NCI-H1105 treated with DMSO at 0.1 percent for 48 hours (cell line): Measurements from ENCODE around the gene ANKRD6.

Source experiments
- DNase-seq: peaks from one replicate; lab custom pipeline; 2025; lab: John Stamatoyannopoulos, UW

Gene ANKRD6

DNA sequence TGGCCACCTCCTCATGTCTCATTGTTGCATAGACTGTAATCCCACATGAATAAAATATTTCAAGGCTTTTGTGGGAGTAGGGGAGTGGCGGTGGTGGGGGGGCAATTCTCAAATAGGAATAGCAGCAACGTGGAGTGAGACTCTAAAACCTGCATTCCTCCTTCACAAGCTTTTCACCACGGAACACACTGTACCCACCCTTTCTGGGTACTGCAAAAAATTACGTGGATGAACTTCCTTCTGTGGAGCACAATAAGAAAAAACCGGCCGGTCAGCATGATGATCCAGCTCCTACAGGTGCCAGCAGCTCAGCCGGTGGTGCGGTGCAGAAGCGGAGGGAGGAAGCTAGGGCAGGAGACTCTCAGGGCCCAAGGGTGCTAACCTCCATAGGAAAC is 19.9 kb upstream of the ANKRD6 start:
- DNase-seq: no peak

DNA sequence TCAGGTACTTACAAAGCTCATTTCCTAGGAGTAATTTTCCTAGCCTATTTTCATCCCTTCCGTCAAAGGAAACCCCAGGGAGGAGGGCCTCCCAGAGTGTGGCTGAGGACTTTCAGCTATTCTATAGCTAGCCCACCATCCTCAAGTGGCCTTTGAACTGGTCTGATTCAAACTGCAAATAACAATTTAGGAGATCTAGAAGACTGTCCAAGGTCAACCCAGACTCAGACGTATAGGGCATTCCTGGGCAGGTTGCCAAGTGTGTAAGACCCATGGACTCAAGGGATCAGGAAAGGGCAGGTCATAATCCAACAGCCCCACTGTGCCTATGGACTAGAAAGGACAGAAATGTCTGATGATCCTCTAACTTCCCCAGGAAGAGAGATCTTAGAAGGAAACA is 18.7 kb upstream of the ANKRD6 start:
- no peak for DNase-seq

DNA sequence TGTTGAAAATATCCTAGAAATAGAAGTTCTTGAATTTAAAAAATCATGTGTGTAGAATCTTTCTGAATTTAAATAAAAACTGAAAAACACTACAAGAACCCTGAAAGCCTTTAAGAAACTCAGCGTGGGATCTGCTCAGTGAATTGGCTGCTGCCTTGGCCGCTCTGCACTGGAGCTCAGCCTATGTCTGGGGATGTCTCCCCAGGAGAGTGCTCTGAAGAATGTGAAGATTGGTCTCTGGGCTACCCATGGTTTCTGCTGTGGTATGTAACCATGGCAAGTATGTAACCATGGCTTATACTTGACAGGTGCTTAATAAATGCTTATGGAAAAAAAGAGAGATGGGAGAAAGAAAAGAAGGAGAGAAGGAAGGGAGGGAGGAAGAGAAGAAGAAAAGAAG is 17.8 kb upstream of the ANKRD6 start:
- no peak for DNase-seq

DNA sequence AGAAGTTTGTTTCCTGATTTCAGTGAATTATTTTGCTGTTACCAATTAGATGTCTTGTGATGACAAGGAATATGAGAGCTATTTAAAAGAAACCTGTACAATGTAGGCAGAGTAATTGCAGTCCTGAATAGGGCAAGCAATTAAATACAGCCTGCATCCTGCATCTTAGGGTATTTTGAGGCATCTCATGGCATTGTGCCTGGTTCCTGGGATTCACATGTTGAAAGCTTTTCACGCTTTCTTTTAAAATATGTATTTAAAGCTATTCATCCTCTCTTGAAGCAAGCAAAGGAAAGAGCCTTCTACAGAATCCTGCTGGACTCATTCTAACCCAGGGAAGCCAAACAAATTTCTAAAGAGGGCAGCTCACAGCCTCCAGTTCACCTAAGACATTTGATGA is 16.2 kb upstream of the ANKRD6 start:
- DNase-seq: no peak

DNA sequence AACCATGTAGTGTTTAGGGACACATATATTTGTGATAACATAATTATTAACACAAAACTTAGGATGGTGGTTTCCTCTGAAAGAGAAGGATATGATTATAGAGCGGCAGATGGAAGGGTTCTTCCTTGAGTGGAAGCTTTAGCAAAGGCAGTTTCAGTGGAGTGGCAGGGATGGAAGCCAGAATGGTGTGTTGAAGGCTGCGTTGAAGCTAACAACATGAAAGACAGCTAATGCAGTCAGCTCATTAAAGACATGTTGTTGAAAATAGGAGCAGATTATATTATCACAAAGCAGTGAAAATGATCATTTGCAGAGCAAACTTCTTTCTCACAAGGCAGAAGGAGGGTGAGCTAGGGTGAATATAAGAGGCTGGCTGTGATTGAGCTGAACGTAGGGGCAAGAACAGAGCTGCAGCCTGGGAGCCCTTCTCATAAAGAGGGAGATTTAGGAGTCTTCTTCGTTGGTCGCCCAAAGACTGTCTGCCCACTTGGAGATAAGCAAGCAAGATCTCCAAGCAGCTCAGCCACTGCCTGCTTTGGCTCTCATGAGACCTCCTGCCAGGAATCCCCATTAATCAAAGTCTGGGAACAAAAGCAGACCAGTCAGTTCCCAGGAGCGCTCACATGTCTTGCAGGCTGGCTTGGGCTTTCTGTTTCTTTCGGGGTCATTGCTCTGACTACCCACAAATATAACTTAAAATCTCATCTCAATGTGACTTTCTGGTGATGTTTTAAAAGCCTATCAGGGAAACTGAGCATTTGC is 2.6 kb upstream of the ANKRD6 start:
- DNase-seq: no peak

DNA sequence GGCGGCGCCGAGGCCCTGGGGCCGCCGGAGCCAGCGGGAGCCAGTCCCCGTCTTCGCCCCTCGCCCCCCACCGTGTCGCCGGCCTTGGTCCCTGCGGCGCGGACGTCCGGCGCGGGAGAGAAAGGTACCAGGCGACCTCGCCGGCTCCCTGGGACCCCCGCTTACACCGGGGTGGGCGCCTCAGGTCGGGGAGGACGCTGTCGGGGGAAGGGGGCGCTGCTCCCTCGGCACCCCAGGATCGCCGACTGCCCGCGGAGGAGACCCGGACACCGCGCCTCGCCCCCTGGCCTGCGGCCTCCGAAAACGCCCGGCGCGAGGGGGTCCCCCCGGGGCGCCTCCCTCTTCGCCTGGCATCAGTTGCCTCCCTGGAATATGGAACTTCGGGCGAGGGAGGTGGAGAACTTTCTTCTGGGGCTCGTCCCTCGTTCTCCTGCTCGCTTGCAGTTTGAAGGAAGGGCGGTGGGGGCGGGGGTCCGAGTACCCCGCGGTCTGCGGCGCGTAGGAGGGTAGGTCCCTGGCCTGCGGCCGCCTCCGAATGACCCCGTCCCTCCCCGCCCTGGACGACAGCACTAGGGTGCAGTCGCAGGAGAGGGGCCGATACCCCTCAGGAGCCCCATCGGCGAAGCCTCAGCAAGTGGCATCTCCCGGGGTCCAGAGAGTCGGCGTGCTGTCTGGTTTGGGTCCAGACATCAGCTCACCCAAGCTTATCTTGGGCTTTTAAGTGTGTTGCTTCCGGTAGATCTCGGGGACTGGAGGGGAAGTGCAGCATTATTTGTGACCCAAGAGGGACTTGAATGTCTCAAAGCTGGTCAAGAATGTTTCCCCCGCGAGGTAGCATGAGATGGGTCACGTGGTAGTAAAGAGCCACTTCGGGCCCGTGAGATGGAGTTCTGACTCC is 549 bp downstream of the ANKRD6 start:
- DNase-seq: no peak

DNA sequence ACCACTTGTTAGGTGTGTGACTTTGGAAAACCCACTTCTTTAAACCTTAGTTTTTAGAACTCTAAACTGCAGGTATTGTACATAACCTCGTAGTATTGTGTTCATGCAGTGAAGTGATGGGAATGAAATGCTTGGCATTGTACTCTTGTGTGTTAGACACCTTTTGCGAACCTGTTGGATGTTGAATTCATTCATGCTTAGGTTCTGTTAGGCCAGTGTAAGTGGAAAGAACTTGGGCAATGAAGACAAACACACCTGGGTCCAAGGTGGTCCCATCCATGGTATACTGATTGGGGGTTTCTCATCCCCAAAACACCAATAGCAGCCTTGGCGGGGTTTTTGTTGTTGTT is 1.2 kb downstream of the ANKRD6 start:
- DNase-seq: no peak

DNA sequence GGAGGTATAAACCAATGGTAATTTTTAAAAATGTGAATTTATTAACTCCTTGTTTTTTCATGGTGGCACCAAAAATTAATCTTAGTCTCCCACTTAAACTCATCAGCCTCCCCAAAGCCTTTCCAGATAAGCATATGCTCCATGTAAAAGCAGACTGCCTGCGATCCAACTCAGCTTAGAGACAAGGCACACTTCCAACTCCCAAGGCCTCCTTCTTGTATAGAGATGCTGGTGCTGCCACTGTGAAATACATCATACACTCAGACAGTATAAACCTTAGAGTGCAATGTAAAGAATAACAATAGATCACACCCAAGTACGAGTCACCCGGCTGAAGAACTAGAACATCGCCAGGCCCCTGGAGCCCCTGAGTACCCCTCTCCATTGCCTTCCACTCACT is 2.0 kb downstream of the ANKRD6 start:
- no peak for DNase-seq

DNA sequence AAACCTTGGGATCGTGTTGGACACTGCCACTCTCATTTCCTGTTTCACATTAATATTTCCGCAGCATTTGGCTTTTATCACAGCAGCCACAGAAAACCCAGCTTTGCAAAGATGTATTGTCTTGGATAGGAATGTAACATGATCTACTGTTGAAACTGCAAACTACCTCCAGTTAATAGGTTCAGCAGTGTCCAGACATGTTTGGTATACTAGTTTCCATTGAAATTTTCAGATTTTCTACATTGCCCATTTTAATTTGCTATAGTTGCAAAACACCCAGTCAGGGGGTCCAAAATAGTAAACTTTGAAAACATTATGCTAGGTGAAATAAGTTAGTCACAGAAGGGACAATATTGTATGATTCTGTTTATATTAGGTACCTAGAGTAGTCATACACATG is 3.3 kb downstream of the ANKRD6 start:
- DNase-seq: peak; percentile 78

DNA sequence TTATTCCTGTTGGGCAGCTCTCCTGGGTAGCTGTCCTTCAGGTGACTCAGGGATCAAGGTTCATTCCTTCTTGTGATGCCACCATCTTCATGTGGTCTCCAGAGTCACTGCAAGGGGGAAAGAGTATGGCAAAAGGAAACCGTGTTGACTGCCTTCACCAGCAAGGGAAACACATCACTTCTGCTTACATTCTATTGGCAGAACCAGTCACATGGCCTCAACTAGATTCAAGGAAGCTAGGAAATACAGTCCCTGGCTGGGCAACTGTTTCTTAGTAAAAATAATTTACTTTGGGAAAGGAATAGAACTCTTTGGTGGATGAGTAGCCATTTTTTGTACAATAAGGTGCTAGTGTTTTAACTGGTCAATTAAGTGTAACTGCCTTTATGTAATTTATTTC is 5.3 kb downstream of the ANKRD6 start:
- no peak for DNase-seq

DNA sequence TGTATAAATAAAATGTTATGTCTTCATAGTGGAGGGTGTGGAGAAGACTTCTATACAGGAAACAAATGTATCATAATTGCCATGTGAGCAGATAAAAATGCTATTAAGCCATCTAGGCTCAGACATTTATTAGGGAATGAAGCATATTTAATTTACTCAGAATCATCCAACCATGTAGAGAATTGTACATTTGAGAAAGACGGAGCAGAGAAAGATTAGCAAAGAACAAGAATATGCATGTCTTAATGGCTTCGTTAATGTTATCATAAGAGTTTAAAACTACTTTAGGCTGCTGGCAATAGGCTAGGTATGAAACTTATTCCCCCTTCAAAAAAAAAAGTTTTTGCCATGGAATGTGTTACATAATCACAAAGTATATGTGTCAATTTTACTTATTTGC is 6.1 kb downstream of the ANKRD6 start:
- no peak for DNase-seq

DNA sequence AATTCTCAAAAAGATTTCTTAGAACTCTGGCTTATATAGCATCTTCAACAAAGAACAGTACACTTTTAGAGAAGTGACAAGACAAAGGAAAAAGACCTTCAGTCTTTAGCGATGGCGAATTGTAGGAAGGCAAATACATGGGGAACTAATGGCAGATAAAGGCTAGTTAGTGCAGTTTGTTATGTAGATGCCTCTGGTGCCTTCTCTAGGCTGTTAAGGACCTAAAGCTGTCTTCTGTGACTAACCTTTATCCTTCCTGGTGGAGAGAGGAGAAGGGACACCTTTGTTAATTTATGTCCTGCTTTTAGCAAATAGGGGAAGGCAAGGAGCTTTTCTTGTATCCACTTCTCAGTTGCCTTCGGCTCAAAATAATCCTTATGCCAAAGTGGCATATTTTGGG is 7.2 kb downstream of the ANKRD6 start:
- no peak for DNase-seq

DNA sequence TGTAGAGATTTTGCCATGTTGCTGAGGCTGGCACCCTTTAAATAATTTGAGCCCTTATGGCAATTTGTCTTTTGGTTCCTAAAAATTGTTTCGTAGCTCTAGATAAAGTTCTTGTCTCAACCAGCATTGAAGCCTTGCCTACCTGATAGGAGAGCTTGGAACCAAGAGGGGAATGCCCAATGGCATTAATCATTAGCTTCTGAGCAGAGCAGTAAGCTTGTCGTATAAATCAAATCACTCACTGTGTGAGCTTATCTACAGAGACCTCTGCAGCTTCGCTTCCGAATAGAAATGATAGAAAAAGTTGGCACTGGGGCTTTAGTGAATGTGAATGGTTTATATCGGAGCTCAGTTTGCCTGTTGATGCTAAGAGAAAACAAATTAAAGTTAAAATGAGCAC is 10.7 kb downstream of the ANKRD6 start:
- no peak for DNase-seq

DNA sequence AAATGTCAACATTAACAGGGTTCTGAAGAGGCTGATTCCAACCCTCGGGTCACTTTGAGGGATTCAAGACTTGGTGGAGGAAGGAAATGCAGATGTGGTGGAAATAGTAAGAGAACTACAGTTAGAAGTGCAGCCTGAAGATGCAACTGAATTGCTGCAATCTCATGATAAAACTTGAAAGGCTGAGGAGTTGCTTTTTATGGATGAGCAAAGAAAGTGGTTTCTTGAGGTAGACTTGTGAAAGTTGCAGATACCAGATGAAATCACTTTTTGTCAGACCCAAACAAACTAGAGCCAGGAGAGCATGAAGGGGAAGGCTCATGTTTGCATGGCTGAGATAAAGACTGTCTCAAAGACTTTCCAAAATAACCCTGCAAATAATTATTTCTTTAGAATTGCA is 16.2 kb downstream of the ANKRD6 start:
- no peak for DNase-seq

DNA sequence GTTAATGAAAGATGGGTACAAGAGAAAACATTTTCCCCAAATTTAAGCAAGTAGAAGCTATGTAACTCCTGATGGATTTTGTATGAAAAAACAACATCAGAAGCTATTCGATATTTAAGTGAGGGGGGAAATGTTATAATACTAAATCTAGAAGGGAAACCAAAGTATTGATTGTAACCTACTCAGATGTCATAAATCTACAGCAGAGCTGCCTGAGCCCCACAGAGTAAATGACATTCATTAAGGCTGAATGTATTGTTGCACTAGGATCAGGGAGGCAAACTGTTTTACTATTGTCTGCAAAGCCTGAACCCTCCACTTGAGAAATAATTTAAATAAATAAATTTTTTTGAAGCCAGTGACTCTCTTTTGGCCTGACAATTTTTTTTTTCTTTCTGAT is 19.3 kb downstream of the ANKRD6 start:
- no peak for DNase-seq

DNA sequence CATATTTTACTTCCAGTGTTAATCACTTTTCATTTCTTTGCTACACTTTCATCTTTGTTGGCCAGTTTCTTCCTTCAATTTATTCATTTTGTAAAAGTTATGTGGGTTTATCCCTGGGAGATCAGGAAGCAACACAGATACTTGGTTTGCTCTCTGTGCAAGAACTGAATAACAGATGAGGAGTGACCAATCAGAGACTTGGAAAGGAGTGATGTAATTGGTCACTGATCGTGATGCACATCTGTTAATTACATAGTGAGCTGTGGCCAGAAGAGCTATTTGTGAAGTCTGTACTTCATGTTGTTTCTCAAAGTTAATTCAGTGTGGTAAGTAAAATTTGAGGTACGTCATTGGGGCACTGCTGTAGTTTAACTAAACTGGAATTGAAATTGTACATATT is 21.3 kb downstream of the ANKRD6 start:
- no peak for DNase-seq

DNA sequence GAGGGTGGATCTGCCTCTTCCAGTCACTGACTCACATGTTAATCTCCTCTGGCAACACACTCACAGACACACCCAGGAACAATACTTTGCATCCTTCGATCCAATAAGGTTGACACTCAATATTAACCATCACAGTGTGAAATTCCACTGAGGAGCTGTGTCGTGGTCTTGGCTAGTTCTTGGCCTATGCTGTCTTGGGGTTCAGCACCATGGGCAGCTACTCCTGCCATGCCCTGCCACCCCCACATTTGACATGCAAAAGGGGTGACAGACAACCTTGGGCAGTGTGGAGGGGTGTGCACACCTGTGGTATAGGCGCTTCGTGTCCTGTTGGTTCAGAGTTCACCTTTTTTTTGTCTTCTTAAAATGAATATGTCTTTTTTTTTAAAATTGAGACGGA is 25.8 kb downstream of the ANKRD6 start:
- DNase-seq: no peak

DNA sequence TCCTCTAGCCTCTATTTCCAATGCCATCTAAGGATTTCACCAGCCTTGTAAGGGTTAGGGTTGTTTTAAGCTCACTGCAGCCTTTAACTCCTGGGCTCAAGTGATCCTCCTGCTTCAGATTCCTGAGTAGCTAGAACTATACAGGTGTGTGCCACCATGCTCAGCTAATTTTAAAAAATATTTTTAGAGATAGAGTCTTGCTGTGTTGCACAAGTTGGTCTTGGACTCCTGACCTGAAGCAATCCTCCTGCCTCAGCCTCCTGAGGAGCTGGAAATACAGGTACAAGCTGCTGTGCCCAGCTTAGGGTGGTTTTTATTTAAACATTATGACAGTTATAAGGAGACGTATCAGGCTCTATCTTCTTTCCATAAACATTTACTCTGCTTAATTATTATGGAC is 26.5 kb downstream of the ANKRD6 start:
- no peak for DNase-seq

DNA sequence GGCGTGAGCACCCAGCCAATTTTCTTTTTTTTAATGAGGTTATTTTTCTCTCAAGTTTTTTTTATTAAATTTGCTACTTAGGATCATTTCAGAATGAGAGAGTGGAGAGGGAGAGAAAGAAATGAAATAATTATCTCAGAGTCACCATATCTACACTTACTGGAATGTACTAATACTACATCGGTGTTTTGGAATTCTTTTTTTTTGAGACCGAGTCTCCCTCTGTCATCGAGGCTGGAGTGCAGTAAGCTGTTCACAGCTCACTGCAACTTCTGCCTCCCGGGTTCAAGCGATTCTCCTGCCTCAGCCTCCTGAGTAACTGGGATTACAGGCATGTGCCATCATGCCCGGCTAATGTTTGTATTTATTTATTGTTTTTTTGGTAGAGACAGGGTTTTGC is 27.8 kb downstream of the ANKRD6 start:
- DNase-seq: no peak

DNA sequence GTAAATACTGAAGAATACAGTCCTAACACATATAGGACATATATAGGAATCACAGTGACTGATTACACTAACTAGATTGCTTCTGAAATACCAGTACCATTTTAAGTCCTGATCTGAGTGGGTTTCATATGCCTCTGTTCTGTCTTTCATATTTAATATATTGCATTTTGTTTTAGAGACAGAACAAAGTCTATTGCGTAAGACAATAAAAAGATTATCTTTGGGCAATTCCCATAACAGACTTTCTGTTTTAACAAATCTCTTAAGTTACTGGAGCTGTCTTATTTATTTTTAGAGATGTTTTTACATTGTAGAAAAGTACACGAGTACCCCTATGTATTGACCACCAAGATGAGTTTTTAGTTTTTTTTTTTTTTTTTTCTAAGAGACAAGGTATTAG is 29.6 kb downstream of the ANKRD6 start:
- no peak for DNase-seq

DNA sequence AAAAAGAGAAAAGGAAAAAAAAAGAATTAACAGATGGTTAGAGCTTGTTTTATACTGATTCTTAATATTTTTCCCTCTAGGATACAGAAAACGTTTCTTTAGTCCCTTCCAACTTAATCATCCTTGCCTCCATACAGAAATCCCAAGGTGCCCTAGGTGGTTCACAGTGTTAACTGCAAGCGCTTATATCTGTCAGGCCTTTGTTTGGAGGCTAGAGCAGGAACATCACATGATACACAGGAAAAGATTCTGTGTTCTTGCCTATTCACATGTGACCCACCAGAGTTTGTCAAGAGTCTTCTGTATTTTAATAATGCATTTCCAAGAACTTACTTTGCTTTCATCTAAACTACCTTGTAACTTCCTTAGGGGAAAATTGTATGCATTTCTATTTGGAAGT is 31.3 kb downstream of the ANKRD6 start:
- no peak for DNase-seq

DNA sequence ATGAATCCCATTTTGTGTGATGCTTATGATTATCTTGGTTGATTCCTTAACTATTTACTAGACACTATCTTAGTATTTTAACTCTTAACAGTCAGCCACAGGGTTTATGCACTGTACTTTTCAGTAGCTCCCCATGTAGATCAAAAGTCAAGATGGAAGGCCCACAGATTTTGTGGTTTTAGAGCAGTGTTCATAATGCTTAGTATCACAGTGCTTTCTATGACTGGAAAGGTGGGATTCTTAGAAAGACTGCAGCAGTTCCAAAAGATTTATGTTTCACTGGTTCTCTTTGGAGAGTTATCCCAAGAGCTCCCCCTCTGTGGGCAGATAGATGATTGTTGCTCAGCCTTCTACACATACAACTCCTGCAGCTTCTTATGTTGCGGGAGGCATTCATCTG is 34.5 kb downstream of the ANKRD6 start:
- no peak for DNase-seq

DNA sequence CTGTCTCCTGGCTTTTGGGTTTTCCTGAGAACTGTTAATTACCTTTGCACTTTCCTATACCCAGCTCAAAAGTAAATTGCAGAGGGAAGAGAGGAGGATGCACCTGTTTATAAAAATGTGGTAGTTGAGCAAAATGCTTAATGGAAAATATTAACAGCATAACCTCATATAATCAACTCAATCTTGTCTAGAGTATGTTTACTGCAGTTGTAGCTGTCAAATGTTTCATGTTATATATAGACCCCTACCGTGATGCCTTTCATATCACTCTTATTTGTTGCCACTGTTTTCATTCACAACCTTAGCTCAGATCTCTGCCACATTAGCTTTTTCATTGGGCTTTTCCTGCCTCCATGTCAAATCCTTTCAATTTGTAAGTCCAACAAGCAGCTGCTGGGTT is 36.0 kb downstream of the ANKRD6 start:
- no peak for DNase-seq
